Duodenal mucosa (tissue), 2 donors: ENCODE data around the gene ST8SIA6.
"Not testable (repeated sequence)": the region's sequence is repeated elsewhere in the genome, so short reads cannot be mapped to it uniquely, and the experiment has no call there.

ENCODE experiments used
- H3K27ac ChIP-seq: one replicate; pipeline ENCODE4 v1.7.0; 2013; ENCODE audit warnings: low read depth, low read length
- H3K27me3 ChIP-seq, 2 donors: one replicate each; pipeline ENCODE4 v1.7.0; 2013; ENCODE audit warnings: low read length in 2 of 2, control low read depth in 1 of 2; ENCODE audit not compliant: insufficient read depth in 2 of 2, control insufficient read depth in 1 of 2
- H3K36me3 ChIP-seq, 2 donors: one replicate each; pipeline ENCODE4 v1.7.0; 2013; ENCODE audit warnings: low read length in 2 of 2, control low read depth in 1 of 2; ENCODE audit not compliant: insufficient read depth in 2 of 2, control insufficient read depth in 1 of 2
- H3K4me1 ChIP-seq, 2 donors: one replicate each; pipeline ENCODE4 v1.7.0; 2013; ENCODE audit warnings: low read length in 2 of 2, control low read depth in 1 of 2; ENCODE audit not compliant: insufficient read depth in 2 of 2, control insufficient read depth in 1 of 2
- H3K4me3 ChIP-seq, 2 donors: one replicate each; pipeline ENCODE4 v1.7.0; 2013; ENCODE audit warnings: low read length in 2 of 2, low read depth in 1 of 2
- H3K9ac ChIP-seq, 2 donors: one replicate each; pipeline ENCODE4 v1.7.0; 2013; ENCODE audit warnings: low read length in 2 of 2, low read depth in 1 of 2
- H3K9me3 ChIP-seq, 2 donors: one replicate each; pipeline ENCODE4 v1.7.0; 2013; ENCODE audit warnings: low read length in 2 of 2, control low read depth in 1 of 2; ENCODE audit not compliant: control insufficient read depth in 1 of 2

Gene ST8SIA6

DNA sequence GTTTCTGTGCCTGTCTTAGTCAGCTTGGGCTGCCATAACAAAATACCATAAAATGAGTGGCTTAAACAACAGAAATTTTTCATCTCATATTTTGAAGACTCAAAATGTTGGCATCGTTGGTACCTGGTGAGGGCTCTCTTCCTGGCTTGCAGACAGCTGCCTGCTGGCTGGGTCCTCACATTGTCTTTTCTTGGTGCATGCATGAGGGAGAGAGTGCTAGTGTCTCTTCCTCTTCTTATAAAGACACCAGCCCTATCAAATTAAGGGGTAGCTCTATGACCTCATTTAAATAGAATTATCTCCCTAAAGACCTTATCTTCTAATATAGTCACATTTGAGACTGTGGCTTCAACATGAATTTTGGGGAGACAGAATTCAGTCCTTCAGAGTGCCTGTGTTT lies 39.9 kb downstream of the ST8SIA6 start:
- H3K36me3 ChIP-seq: no peaks in the 10 kb centered on the region
- H3K27ac ChIP-seq: no peak overlapping the region
- no peaks in the 10 kb centered on the region for H3K27me3 ChIP-seq
- no peaks in the 10 kb centered on the region for H3K4me1 ChIP-seq
- H3K9me3 ChIP-seq: no peaks in the 10 kb centered on the region
- H3K4me3 ChIP-seq: no peak overlapping the region
- H3K9ac ChIP-seq: no peak overlapping the region

GRCh38 chr10:17413876-17414275 lies 40.5 kb downstream of the ST8SIA6 start:
- no peaks in the 10 kb centered on the region for H3K27me3 ChIP-seq
- no peak overlapping the region for H3K27ac ChIP-seq
- H3K4me3 ChIP-seq: no peak overlapping the region
- no peaks in the 10 kb centered on the region for H3K9me3 ChIP-seq
- no peak overlapping the region for H3K9ac ChIP-seq
- no peaks in the 10 kb centered on the region for H3K4me1 ChIP-seq
- no peaks in the 10 kb centered on the region for H3K36me3 ChIP-seq

DNA sequence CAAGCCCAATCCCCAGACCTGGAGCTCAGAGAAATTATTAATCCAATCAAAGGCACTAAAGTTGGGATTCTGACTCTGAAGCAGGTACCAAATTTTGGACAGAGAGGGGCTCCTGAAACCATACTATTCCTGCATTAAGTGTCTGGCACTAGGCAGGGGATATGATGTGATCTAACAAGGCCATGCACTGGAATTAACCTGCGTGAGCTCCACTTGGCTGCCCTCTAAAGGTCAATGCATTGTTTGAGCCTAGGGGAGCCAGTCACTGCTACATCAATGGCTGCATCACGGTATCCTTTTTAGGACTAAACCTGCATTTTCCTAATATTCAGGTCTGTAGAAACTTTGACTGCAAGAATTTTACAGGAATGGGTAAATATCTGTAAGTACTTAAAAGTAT lies 42.1 kb downstream of the ST8SIA6 start:
- Histone ChIP-seq H3K27ac (no peak overlapping the region), H3K4me1 (no peaks in the 10 kb centered on the region), H3K36me3 (no peaks in the 10 kb centered on the region), H3K4me3 (no peak overlapping the region), H3K9ac (no peak overlapping the region), H3K9me3 (no peaks in the 10 kb centered on the region), H3K27me3 (no peaks in the 10 kb centered on the region)

GRCh38 chr10:17410907-17411306 lies 43.5 kb downstream of the ST8SIA6 start:
- Histone ChIP-seq H3K9ac (no peak overlapping the region), H3K4me3 (no peak overlapping the region), H3K9me3 (no peaks in the 10 kb centered on the region), H3K4me1 (peaks cover 0 to 5% of the 10 kb centered on the region in 2 donors), H3K27ac (no peak overlapping the region), H3K27me3 (no peaks in the 10 kb centered on the region), H3K36me3 (no peaks in the 10 kb centered on the region)

DNA sequence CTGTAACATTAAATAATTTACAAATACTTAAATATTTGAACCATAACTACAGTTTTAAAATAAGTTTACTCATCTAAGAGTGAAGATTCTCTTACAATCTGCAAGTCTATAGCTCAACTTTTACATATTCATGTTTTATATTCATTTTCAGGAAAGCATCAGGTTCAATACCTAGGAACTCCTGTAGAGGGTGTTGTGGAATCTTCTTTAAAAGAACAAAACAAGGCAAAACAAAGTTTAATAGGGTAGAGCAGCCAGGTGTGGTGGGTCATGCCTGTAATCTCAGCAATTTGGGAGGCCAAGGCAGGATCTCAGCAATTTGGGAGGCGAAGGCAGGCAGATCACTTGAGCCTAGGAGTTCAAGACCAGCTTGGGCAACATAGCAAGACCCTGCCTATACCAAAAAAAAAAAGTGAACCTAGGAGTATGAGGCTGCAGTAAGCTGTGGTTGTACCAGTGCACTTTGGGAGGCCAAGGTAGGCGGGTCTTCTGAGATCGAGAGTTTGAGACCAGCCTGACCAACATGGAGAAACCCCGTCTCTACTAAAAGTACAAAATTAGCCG lies 45.1 kb downstream of the ST8SIA6 start:
- H3K4me3 ChIP-seq: no peak overlapping the region
- no peaks in the 10 kb centered on the region for H3K9me3 ChIP-seq
- H3K27me3 ChIP-seq: no peaks in the 10 kb centered on the region
- no peak overlapping the region for H3K27ac ChIP-seq
- peaks cover 0 to 8% of the 10 kb centered on the region in 2 donors for H3K4me1 ChIP-seq
- no peak overlapping the region for H3K9ac ChIP-seq
- H3K36me3 ChIP-seq: no peaks in the 10 kb centered on the region

GRCh38 chr10:17407047-17407446 lies 47.3 kb downstream of the ST8SIA6 start:
- Histone ChIP-seq H3K27ac (no peak overlapping the region), H3K9me3 (no peaks in the 10 kb centered on the region), H3K9ac (no peak overlapping the region), H3K4me1 (peaks cover 0 to 8% of the 10 kb centered on the region in 2 donors), H3K27me3 (no peaks in the 10 kb centered on the region), H3K4me3 (no peak overlapping the region), H3K36me3 (no peaks in the 10 kb centered on the region)

DNA sequence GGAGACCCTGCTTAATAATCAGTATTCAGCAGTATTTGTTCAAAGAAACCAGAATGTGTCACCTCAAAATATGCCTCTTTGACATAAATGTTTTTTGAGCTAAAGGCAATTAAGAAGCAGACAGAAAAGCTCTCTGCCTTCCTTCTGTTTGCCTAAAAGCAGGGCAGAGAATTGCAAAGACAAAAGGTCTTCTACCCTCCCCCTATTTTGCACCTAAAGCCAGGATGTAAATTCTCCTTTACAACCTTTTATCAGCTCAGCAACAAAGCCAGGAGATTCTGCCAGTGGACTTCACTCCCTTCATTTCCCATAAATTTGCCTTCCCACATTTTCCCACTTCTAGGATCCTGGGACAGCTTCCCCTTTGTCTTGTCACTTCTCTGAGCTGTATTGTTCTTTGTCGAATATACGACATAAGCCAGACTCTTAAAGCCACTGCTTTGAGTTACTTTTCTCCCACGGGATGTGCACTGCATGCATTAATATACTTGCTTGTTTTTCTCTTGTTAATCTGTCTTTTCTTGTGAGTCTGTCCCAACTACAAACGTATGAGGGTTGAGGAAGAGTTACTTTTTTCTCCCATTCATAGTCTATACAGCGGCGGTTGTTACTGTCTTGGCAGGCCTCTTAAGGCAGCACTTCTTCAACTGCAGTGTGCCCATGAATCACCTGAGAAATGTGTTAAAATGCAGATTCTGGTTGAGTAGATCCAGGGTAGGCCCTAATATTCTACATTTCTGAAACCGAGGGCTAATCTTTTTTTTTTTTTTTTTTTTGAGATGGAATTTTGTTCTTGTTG lies 48.2 kb downstream of the ST8SIA6 start:
- H3K4me1 ChIP-seq: peaks cover 0 to 8% of the 10 kb centered on the region in 2 donors
- H3K4me3 ChIP-seq: no peak overlapping the region
- no peaks in the 10 kb centered on the region for H3K27me3 ChIP-seq
- H3K27ac ChIP-seq: no peak overlapping the region
- no peaks in the 10 kb centered on the region for H3K36me3 ChIP-seq
- no peaks in the 10 kb centered on the region for H3K9me3 ChIP-seq
- H3K9ac ChIP-seq: no peak overlapping the region

DNA sequence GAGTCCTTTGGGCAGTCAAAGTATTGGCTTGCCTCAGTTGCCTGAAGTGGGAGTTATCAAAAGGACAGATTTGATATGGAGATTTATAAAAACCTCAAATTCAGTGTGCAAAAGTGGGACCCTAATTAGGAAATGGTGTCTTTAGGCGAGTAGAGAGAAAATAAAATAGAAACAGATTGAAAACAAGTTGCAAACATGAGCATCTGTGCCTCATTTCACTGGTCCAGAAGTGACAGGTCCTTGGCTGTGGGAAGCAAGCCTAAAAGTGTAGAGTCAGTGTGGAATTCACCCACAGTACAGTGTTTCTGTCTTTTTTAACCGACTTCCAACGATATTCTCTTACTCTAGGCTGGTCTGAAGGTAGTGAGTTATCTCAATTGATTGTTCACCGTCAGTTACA lies 51.2 kb downstream of the ST8SIA6 start:
- H3K4me1 ChIP-seq: peaks cover 0 to 8% of the 10 kb centered on the region in 2 donors
- no peaks in the 10 kb centered on the region for H3K36me3 ChIP-seq
- H3K9ac ChIP-seq: no peak overlapping the region
- no peak overlapping the region for H3K27ac ChIP-seq
- H3K4me3 ChIP-seq: no peak overlapping the region
- no peaks in the 10 kb centered on the region for H3K27me3 ChIP-seq
- no peaks in the 10 kb centered on the region for H3K9me3 ChIP-seq

GRCh38 chr10:17402040-17402439 lies 52.4 kb downstream of the ST8SIA6 start:
- H3K9me3 ChIP-seq, H3K9ac ChIP-seq, H3K36me3 ChIP-seq, H3K27me3 ChIP-seq, H3K27ac ChIP-seq, H3K4me1 ChIP-seq, H3K4me3 ChIP-seq: not testable (repeated sequence)

DNA sequence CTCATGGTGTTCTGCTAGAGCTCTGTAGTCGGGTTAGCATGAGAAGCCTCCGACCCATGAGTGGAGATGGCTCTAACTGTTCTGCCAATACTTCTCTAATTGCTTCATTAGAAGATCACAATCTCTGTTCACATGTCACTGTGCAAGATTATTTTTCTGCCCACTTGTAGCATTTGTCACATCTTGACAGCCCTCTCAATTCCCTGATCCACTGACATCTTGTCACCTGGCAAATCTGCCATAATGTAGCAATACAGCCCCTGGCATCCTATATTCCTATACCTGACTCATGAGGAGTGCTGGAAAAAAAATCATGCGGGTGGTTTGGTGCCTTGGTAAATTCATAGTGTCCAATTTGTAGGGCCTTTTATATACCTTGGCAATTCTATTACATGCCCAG lies 58.4 kb downstream of the ST8SIA6 start:
- no peak overlapping the region for H3K4me3 ChIP-seq
- no peak overlapping the region for H3K9ac ChIP-seq
- no peak overlapping the region for H3K27ac ChIP-seq
- no peaks in the 10 kb centered on the region for H3K27me3 ChIP-seq
- H3K36me3 ChIP-seq: no peaks in the 10 kb centered on the region
- no peaks in the 10 kb centered on the region for H3K9me3 ChIP-seq
- H3K4me1 ChIP-seq: no peaks in the 10 kb centered on the region
